B cell (primary cell): ENCODE measurements around the gene FMNL1. TPM values are rescaled to one million over a fixed set of nuclear protein-coding genes. Genes with fewer than 3 reads are reported as not detected.

Source experiments
- ATAC-seq: fragments of 200-7000 bp; cut with Tn5 transposase; one replicate; pipeline ENCODE4 v1.10.0; 2021; ENCODE audit warnings: low read depth, mild to moderate bottlenecking, moderate number of reproducible peaks, moderate library complexity
- CTCF ChIA-PET: fragments of 350-600 bp; sonication (Branson Sonifier 250); formaldehyde crosslinking; loops from one replicate; lab custom pipeline; 2021; ENCODE audit warnings: antibody characterized with exemption, inconsistent platforms; lab: Charles Lee
- POLR2A ChIA-PET: fragments of 350-600 bp; sonication (Branson Sonifier 250); formaldehyde crosslinking; loops from one replicate; lab custom pipeline; 2021; ENCODE audit warnings: antibody characterized with exemption; lab: Charles Lee
- DNase-seq: peaks from one replicate; pipeline ENCODE4 v3.0.0; 2013
- H2AFZ ChIP-seq: 2 replicates; pipeline ENCODE4 v1.6.1; 2012; ENCODE audit warnings: mild to moderate bottlenecking, low read depth, low read length; ENCODE audit not compliant: insufficient read depth, poor library complexity, severe bottlenecking
- H3K27ac ChIP-seq, 2 donors: 1 replicate in 1 of 2; 2 replicates in 1 of 2; pipeline ENCODE4 v1.5.1; 2012 to 2013; ENCODE audit warnings: low read length in 2 of 2, mild to moderate bottlenecking in 2 of 2, moderate library complexity in 1 of 2
- H3K27me3 ChIP-seq, 4 experiments: fragments of 200-600 bp in 1 of 4; sonication (generic) in 1 of 4; replicated peaks in 1 of 4; 1 replicate in 2 of 4; 2 replicates in 2 of 4; pipeline versions ENCODE4 v1.6.1 to v1.7.0; 2013 to 2016; ENCODE audit warnings: low read length in 3 of 4, mild to moderate bottlenecking in 2 of 4, mixed read lengths in 1 of 4, moderate library complexity in 1 of 4; ENCODE audit not compliant: insufficient read depth in 4 of 4, control insufficient read depth in 3 of 4; ENCODE audit errors: control extremely low read depth in 1 of 4
- H3K36me3 ChIP-seq, 2 experiments: replicated peaks in 1 of 2; 1 replicate in 1 of 2; 2 replicates in 1 of 2; pipeline versions ENCODE4 v1.6.1 to v1.7.1; 2013; ENCODE audit warnings: low read length in 1 of 2; ENCODE audit not compliant: insufficient read depth in 2 of 2, control insufficient read depth in 1 of 2; ENCODE audit errors: control extremely low read depth in 1 of 2, extremely low read depth in 1 of 2
- H3K4me1 ChIP-seq, 2 donors: fragments of 200-600 bp in 1 of 2; sonication (generic) in 1 of 2; 1 replicate in 1 of 2; 2 replicates in 1 of 2; pipeline versions ENCODE4 v1.5.1 to v1.6.1; 2013 to 2017; ENCODE audit warnings: low read length in 2 of 2; ENCODE audit not compliant: control insufficient read depth in 2 of 2, insufficient read depth in 2 of 2
- H3K4me2 ChIP-seq: replicated peaks from 2 replicates; pipeline ENCODE3; 2012; ENCODE audit warnings: mild to moderate bottlenecking, low read depth, low read length; ENCODE audit not compliant: poor library complexity, severe bottlenecking
- H3K4me3 ChIP-seq, 5 experiments: fragments of 200-600 bp in 1 of 5; sonication (generic) in 1 of 5; 1 replicate in 3 of 5; 2 replicates in 2 of 5; pipeline versions ENCODE4 v1.5.1 to v1.7.0; 2011 to 2016; ENCODE audit warnings: low read length in 4 of 5, mild to moderate bottlenecking in 4 of 5, low read depth in 2 of 5, control low read depth in 1 of 5, moderate library complexity in 1 of 5; ENCODE audit not compliant: insufficient read depth in 1 of 5; ENCODE audit errors: control extremely low read depth in 1 of 5, extremely low read depth in 1 of 5
- H3K79me2 ChIP-seq: fragments of 200-600 bp; sonication (generic); one replicate; pipeline ENCODE4 v1.6.0; 2016; ENCODE audit warnings: low read length; ENCODE audit not compliant: control insufficient read depth, insufficient read depth
- H3K9ac ChIP-seq: fragments of 200-600 bp; sonication (generic); 2 replicates; pipeline ENCODE4 v1.6.1; 2017; ENCODE audit warnings: mild to moderate bottlenecking, low read length, moderate library complexity
- H3K9me3 ChIP-seq, 3 donors: one replicate each; pipeline versions ENCODE4 v1.6.1 to v1.7.1; 2013; ENCODE audit warnings: low read length in 2 of 3; ENCODE audit not compliant: control insufficient read depth in 2 of 3, insufficient read depth in 1 of 3; ENCODE audit errors: control extremely low read depth in 1 of 3
- H4K20me1 ChIP-seq: 2 replicates; pipeline ENCODE4 v1.6.0; 2012; ENCODE audit warnings: mild to moderate bottlenecking, low read length; ENCODE audit not compliant: insufficient read depth, control insufficient read depth, poor library complexity, severe bottlenecking
- H3K27ac Mint-ChIP-seq: one replicate; pipeline ENCODE4 v1.8.0; 2021; ENCODE audit warnings: mixed read lengths
- H3K27me3 Mint-ChIP-seq: one replicate; pipeline ENCODE4 v1.8.0; 2021; ENCODE audit warnings: mixed read lengths
- H3K4me1 Mint-ChIP-seq: one replicate; pipeline ENCODE4 v1.8.0; 2021; ENCODE audit warnings: mixed read lengths
- H3K4me3 Mint-ChIP-seq: one replicate; pipeline ENCODE4 v1.8.0; 2021; ENCODE audit warnings: mixed read lengths
- H3K9me3 Mint-ChIP-seq: one replicate; pipeline ENCODE4 v1.8.0; 2022; ENCODE audit warnings: mixed read lengths; ENCODE audit not compliant: insufficient read depth
- CTCF ChIP-seq: fragments of 200-600 bp; IDR thresholded peaks from one replicate; pipeline ENCODE4 v1.8.0; 2022; ENCODE audit warnings: antibody characterized with exemption, mild to moderate bottlenecking
- EZH2 ChIP-seq: IDR thresholded peaks from 2 replicates; pipeline ENCODE4 v1.6.1; 2012; ENCODE audit warnings: borderline replicate concordance, low read depth, mild to moderate bottlenecking, moderate library complexity, low read length; ENCODE audit not compliant: insufficient read depth, poor library complexity, severe bottlenecking
- WGBS: methylation state at CpG from one replicate; pipeline ENCODE4 v1.1.5; 2013; ENCODE audit warnings: missing lambda C conversion rate; ENCODE audit not compliant: insufficient coverage; 5-methylcytosine and 5-hydroxymethylcytosine counted together
- intact Hi-C: fragments of 100-400 bp; cut with micrococcal nuclease; formaldehyde crosslinking; loops from one replicate; pipeline ENCODE4 v1.10.0; 2022
- polyA plus RNA-seq: library from polyadenylated mRNA; depleted of rRNA; stranded (reverse); fragments of >200 nt; gene quantifications from 2 replicates; pipeline ENCODE4 v1.2.3, GENCODE V29; 2012
- total RNA-seq, 2 donors: library from RNA; stranded (reverse); fragments of 120-200 nt in 1 of 2; gene quantifications; 1 replicate in 1 of 2; 2 replicates in 1 of 2; pipeline versions ENCODE4 v1.2.3 to v1.2.4, GENCODE V29; 2013 to 2022

The FMNL1 gene
- total and polyA plus RNA-seq, 2 donors (not counting 1 experiment from before 2014, with no cell fraction given) = 386 to 663 TPM

- CTCF ChIA-PET = interaction anchor here (0.6 to 24.6 kb wide), 28 partner anchors 8 to 849 kb away, joined by 3 to 737 read pairs (median 6); partner anchors contain the start of genes ACBD4, FMNL1, HEXIM2 and MAP3K14
- ATAC-seq (peak; percentile 77), DNase-seq (peak; percentile 73)
- Histone ChIP-seq H2AFZ (no peak overlapping the region), H4K20me1 (peaks cover 84% of the 10 kb centered on the region), H3K27me3 (no peaks in the 10 kb centered on the region), H3K9me3 (no peaks in the 10 kb centered on the region), H3K9ac (no peak overlapping the region), H3K36me3 (peaks cover 3 to 90% of the 10 kb centered on the region in 2 experiments), H3K79me2 (peaks cover 69% of the 10 kb centered on the region), H3K4me2 (no peak overlapping the region), H3K4me3 (no peak overlapping the region), H3K4me1 (peaks cover 26 to 53% of the 10 kb centered on the region in 2 donors), H3K27ac (peak overlapping the region; percentile 0 to 43)
- POLR2A ChIA-PET = interaction anchor here (0.7 to 9.9 kb wide), 8 partner anchors 8 to 314 kb away, joined by 5 to 149 read pairs (median 6); partner anchors contain the start of genes FMNL1 and HEXIM1
- intact Hi-C loops = loop anchor here (1.0 to 2.0 kb wide), 5 partner anchors 9 to 150 kb away; no protein-coding TSS in a partner anchor
- TF ChIP-seq EZH2 (no peak), CTCF (peak; percentile 61)
- WGBS = 19% methylated on average over 2 of the region's 6 CpGs
- peak overlapping the region; percentile 82 for H3K27ac Mint-ChIP-seq
- no peaks in the 10 kb centered on the region for H3K9me3 Mint-ChIP-seq
- no peaks in the 10 kb centered on the region for H3K27me3 Mint-ChIP-seq
- peaks cover 55% of the 10 kb centered on the region for H3K4me1 Mint-ChIP-seq
- H3K4me3 Mint-ChIP-seq = peak overlapping the region; percentile 37
Observed at GRCh38 chr17:45234641-45235415, 13.1 kb downstream of the FMNL1 start.
